ES-I3 (cell line): ENCODE results near the gene SCO1.
"Not testable (repeated sequence)": the region's sequence is repeated elsewhere in the genome, so short reads cannot be mapped to it uniquely, and the experiment has no call there.

ENCODE experiments used
- H3K36me3 ChIP-seq: 2 replicates; pipeline ENCODE4 v1.6.1; 2013; ENCODE audit warnings: mild to moderate bottlenecking, low read length, control low read depth, moderate library complexity; ENCODE audit not compliant: insufficient read depth
- H3K4me1 ChIP-seq: 2 replicates; pipeline ENCODE4 v1.6.1; 2013; ENCODE audit warnings: mild to moderate bottlenecking, control low read depth, low read length; ENCODE audit not compliant: insufficient read depth
- H3K9ac ChIP-seq: 2 replicates; pipeline ENCODE4 v1.6.1; 2013; ENCODE audit warnings: low read depth, mild to moderate bottlenecking, low read length, moderate library complexity
- H3K9me3 ChIP-seq: 2 replicates; pipeline ENCODE4 v1.6.1; 2013; ENCODE audit warnings: mild to moderate bottlenecking, low read length, moderate library complexity; ENCODE audit not compliant: control insufficient read depth, insufficient read depth

Gene SCO1

DNA sequence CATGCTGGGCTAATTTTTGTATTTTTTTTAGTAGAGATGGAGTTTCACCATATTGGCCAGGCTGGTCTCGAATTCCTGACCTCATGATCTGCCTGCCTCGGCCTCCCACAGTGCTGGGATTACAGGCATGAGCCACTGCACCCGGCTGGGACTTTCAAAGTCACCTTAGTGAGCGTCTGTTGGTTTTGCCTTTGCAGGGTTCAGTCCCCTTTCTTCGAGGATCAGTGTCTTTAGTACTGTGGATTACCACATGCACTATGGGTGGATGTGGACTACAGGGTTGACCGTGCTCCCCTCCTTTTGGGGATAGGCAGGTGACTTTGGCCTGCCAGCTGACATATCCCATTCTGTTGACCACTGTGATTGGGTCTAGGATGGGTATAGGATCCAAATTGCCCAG lies 34.8 kb upstream of the SCO1 start:
- H3K9me3 ChIP-seq, H3K9ac ChIP-seq, H3K36me3 ChIP-seq, H3K4me1 ChIP-seq: not testable (repeated sequence)

DNA sequence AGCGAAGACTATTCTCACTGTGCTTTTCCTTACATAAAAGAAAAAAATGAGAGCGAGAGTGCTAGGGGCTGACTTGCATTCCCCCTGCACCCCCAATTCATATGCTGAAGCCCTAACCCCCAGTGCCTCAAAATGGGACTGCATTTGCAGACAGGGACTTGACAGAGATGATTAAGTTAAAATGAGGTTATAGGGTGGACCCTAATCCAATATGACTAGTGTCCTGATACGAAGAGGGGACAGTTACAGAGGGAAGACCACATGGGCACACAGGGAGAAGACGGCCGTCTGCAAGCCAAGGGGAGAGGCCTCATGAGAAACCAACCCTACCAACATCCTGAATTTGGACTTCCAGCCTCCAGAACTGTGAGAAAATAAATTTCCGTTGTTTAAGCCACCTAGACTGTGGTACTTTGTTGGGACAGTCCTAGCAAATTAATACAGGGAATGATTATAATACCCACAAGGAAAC lies 34.1 kb upstream of the SCO1 start:
- 0 out of 2 replicates have a peak, but pooled peaks cover 2% of the 10 kb centered on the region for H3K9me3 ChIP-seq
- no peaks in the 10 kb centered on the region for H3K36me3 ChIP-seq
- H3K4me1 ChIP-seq = 0 out of 2 replicates have a peak, but pooled peaks cover 4% of the 10 kb centered on the region
- H3K9ac ChIP-seq = no peak overlapping the region

DNA sequence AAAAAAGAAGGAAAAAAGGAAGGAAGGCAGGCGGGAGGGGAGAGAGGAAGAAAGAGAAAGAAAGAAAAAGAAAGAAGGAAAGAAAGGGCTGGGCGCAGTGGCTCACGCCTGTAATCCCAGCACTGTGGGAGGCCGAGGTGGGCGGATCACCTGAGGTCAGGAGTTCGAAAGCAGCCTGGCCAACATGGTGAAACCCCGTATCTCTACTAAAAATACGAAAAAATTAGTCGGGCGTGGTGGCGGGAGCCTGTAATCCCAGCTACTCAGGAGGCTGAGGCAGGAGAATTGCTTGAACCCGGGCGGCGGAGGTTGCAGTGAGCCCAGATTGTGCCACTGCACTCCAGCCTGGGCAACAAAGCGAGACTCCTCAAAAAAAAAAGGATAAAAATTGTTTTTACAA lies 32.9 kb upstream of the SCO1 start:
- not testable (repeated sequence) for H3K9me3 ChIP-seq, H3K36me3 ChIP-seq, H3K4me1 ChIP-seq
- peak overlapping the region; percentile 84 for H3K9ac ChIP-seq

DNA sequence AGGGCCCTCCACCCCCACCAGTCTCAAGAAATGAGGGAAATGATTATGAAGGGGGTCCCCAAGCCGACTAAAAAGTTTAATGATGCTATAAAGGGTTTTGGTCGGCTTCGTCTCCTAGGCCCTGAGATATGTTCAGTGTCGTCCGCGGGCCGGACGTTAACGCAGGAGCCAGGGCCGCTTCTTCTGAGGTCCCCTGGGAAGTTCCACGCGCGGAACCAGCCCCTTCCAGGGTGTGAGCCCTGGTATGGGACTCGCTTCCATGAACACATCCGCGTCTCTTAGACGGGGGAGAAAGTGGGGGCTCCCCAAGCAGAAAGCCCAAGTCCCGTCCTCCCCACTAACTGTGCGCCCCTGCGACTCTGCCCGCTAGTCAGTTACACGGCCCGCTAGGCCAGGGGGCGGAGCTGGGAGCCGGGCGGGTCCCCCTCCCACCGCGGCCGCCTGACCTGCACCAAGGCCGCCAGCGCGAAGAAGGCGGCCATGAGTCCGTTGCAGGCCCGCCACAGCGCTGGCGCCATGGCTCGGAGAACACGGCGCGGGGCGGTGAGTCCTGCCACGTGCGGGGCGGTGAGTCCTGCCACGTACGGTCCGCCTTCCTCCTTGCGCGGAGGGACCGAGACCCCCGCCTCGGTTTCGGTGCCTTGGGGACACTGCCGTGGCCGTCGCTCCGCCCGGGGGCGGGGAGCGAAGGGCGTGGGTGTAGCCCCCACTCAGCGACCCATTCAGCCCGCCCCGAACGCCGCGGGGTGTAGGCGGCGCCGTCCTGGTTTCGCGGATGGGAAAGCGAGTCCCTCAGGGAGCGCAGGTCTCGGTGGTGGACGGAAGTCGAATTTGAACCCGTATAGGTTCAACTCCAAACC lies 32.2 kb upstream of the SCO1 start, which contains the start of gene TMEM220:
TMEM220 (minus strand) TSS at position 690 of the 860 bp plus-strand sequence; CDS start at position 518, 172 bp downstream.
- Histone ChIP-seq H3K9me3 (0 out of 2 replicates have a peak, but pooled peaks cover 2% of the 10 kb centered on the region), H3K9ac (peak within 1 kb of the TSS; percentile 84), H3K4me1 (0 out of 2 replicates have a peak, but pooled peaks cover 4% of the 10 kb centered on the region), H3K36me3 (no peaks in the 10 kb centered on the region)

DNA sequence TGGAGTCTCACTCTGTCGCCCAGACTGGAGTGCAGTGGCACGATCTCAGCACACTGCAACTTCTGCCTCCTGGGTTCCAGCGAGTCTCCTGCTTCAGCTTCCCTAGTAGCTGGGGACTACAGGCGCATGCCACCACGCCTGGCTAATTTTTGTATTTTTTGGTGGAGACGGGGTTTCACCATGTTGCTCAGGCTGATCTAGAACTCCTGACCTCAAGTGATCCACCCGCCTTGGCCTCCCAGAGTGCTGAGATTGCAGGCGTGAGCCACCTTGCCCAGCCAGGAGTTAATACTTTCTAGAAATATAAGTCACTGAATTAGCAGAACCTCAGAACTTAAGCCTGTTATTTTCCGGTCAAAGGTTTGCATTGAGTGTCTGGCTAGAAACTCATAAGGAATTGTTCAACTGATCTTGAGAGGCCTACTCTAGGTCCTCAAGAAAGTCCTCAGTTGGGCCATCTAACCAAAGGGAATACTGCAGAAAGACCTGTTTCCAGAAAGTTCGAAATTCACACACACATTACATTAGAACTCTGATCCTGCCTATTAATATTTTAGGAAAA lies 31.1 kb upstream of the SCO1 start:
- Histone ChIP-seq H3K4me1 (0 out of 2 replicates have a peak, but pooled peaks cover 4% of the 10 kb centered on the region), H3K36me3 (no peaks in the 10 kb centered on the region), H3K9me3 (0 out of 2 replicates have a peak, but pooled peaks cover 2% of the 10 kb centered on the region), H3K9ac (no peak overlapping the region; the same call in 1 of the 2 replicates)

DNA sequence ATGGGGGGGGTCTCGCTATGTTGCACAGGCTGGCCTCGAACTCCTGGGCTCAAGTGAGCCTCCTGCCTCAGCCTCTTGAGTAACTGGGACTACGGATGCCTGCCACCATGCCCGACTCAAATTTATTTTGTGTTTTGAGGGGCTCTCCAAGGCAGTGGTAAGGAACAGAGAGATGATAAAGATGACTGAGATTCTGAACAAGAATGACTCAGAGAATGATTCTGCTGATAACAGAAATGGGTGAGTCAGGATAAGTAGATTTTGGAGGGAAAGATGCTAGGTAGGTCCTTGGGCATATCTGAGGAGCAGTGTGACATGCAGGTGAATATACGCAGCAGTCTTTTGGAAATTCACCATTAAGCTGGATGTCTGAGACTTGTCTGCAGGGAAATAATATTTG lies 29.9 kb upstream of the SCO1 start:
- 0 out of 2 replicates have a peak, but pooled peaks cover 2% of the 10 kb centered on the region for H3K9me3 ChIP-seq
- 0 out of 2 replicates have a peak, but pooled peaks cover 4% of the 10 kb centered on the region for H3K4me1 ChIP-seq
- no peaks in the 10 kb centered on the region for H3K36me3 ChIP-seq
- H3K9ac ChIP-seq = no peak overlapping the region

DNA sequence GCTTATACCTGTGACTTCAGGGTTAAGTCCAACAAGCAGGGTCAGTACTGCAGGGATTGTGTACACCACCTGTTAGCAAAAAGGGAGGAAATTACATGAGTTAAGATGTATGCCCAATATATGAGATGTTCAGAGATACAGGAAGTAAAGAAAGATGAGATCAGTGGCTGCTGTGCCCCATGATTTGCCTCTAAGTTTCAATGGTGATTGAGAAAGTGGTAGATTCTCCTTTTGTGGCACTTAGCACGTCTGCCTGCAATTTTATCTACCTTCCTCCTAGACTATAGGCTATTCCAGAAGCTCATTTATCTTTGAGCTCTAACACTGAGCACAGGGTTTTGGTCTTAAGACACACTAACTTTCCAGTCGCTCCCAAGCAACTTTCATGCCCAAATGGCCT lies 28.9 kb upstream of the SCO1 start:
- Histone ChIP-seq H3K36me3 (no peaks in the 10 kb centered on the region), H3K9me3 (no peaks in the 10 kb centered on the region), H3K4me1 (0 out of 2 replicates have a peak, but pooled peaks cover under 1% of the 10 kb centered on the region), H3K9ac (no peak overlapping the region)

DNA sequence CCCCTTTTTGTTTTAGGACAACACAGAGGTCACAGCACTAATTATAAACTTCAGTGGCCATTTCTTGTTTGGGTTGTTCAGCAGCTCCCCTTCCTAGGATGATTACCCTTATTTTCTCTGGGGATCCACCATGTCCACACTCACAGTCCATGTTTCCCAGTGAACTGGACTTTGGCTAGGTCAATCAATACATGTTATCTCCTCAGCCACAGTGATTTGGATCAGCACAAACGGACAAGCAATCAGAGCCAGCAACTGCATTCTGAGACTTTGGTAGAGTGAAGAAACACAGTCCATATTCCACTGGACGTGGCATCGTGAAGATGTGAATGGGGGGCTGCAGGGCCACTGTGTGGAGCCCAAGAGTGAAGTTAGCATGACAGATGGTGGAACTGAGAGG lies 27.9 kb upstream of the SCO1 start:
- Histone ChIP-seq H3K36me3 (no peaks in the 10 kb centered on the region), H3K9me3 (no peaks in the 10 kb centered on the region), H3K4me1 (no peaks in the 10 kb centered on the region), H3K9ac (no peak overlapping the region)

DNA sequence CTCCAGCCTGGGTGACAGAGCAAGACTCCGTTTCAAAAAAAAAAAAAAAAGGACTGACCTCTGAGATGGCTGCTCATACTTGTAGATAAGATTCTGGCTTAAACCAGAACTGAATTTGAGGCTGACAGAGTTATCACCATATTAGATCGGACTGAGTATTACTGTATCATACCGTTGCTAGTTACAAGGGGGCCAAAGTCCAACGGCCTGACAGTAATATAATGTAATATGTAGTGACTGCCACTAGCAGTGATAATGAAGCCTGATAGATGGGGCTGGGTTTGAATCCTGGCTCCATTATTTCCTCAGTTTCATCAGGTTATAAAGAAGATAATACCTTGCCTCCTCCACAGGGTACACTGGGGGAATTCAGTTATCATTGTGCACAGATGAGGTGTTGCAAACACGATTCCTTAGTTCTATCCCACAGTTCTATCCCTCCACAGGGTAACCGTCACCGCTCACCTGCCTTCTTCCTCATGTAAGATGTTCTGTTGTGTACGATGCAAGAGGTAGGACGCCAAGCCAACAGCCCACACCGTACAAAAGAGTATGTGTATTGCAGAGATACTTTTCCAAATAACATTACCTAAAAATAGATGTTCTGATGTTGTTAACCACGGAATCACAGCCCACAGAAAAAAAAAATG lies 27.3 kb upstream of the SCO1 start:
- no peaks in the 10 kb centered on the region for H3K4me1 ChIP-seq
- H3K9me3 ChIP-seq = no peaks in the 10 kb centered on the region
- H3K9ac ChIP-seq = no peak overlapping the region

DNA sequence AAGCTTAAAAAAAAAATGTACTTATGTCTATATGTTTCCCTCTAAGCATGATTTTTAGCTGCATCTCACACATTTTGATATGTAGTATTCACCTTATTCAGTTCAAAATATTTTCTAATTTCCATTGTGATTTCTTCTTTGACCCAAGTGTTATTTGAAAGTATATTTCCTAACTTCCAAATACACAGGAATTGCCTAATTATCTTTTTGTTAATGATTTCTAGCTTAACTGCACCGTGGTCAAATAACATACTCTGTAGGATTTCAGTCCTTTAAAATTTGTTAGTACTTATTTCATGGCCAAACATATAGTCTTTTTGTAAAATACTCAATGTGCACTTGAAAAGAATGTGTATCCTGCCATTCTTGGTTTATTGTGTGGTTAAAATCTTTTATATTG lies 21.2 kb upstream of the SCO1 start:
- Histone ChIP-seq H3K9ac (no peak overlapping the region), H3K36me3 (no peaks in the 10 kb centered on the region), H3K9me3 (no peaks in the 10 kb centered on the region), H3K4me1 (no peaks in the 10 kb centered on the region)

More for the DNA sequence above, 27.3 kb upstream of the SCO1 start:
- no peaks in the 10 kb centered on the region for H3K36me3 ChIP-seq

DNA sequence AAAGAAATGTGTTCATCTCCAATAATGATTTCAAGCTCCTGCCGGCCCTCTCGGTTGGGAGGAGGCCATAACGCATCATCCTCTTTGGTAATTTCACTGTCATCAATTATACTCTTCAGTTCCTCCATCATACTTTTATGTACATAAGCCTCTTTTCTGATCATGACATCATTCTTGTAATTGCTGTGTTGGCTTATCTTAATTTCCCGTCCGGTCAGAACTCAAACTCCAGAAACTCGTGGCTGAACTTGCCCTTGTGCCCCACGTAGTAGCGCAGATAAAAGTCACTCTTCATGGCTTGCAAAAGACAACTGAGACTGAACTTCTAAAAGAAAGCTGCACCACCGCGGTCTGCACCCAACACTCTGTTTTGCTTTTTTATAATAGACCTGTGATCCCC lies 18.9 kb upstream of the SCO1 start:
- no peaks in the 10 kb centered on the region for H3K9me3 ChIP-seq
- H3K9ac ChIP-seq = no peak overlapping the region
- H3K36me3 ChIP-seq = peaks cover 4% of the 10 kb centered on the region; the same call in 1 of the 2 replicates
- H3K4me1 ChIP-seq = no peaks in the 10 kb centered on the region

DNA sequence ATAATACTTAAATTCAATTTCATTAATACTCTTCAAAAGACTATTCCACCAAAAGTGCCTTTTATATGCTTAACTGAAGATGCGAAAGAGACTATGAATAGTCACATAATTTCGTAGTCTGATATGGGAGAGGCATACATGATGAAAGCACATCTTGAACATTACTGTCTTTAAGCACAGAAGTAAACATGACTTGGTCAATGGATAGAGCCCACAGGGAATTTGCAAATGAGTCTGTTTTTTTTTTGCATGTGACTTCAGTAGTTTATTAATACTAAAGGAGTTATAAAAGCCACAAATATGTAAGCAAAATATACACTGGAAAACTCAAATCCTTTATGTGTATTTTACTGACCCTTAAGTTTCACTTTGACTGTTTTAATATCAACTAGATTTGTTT lies 16.0 kb upstream of the SCO1 start:
- H3K36me3 ChIP-seq = peaks cover 16% of the 10 kb centered on the region
- no peaks in the 10 kb centered on the region for H3K4me1 ChIP-seq
- H3K9ac ChIP-seq = no peak overlapping the region
- no peaks in the 10 kb centered on the region for H3K9me3 ChIP-seq

DNA sequence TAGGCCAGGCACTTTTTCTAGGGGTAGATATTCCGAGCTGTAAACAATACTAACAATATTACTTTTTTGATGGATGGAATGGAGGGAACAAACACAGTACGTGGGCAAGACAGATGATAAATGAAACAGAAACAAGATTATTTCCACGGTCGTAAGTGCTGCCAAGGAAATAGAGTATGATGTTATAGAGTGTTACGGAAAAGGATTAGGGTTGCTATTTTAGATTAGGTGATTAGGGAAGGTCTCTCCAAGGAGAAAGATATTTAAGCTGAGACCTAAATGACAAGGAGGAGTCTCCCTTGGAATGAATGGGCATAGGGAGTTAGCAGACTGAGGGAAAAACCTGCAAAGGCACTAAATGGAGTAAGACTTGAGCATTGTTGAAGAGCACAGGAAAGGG lies 8.4 kb upstream of the SCO1 start:
- no peaks in the 10 kb centered on the region for H3K9me3 ChIP-seq
- no peaks in the 10 kb centered on the region for H3K4me1 ChIP-seq
- no peak overlapping the region for H3K9ac ChIP-seq
- peaks cover 13% of the 10 kb centered on the region for H3K36me3 ChIP-seq

DNA sequence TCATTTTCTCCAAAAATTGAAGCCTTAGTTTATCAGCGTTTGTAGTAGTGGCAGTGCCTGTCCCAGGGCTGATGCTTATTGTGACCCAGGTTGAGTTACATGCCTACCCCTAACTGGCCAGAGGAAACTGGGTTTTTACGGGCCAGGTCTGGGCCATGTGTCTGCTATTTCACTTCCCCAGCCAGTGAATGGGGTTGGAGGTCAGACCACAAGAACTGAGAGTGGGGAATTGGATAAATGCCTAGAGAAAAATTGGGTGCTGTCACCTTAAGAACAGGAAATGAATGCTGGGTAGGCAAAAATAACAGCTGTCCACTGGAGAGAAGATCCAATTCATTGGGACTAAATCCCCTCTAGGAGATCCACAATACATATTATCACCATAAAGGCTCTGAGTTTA lies 5.2 kb upstream of the SCO1 start:
- Histone ChIP-seq H3K9me3 (no peaks in the 10 kb centered on the region), H3K9ac (no peak overlapping the region), H3K36me3 (peaks cover 6% of the 10 kb centered on the region; the same call in 1 of the 2 replicates), H3K4me1 (no peaks in the 10 kb centered on the region)
